Stimulated activated naive CD8-positive, alpha-beta T cell treated with anti-CD3 and anti-CD28 coated beads, Interleukin-15, Interleukin-2, amounts not matched to agents 100 ng/mL and 50 ng/mL, for 24 hours (primary cell): Measurements from ENCODE around the gene C16orf86.

Source experiments
- H3K27ac Mint-ChIP-seq: one replicate; pipeline ENCODE4 v1.8.0; 2021; ENCODE audit warnings: mild to moderate bottlenecking, mixed read lengths
- H3K27me3 Mint-ChIP-seq: one replicate; pipeline ENCODE4 v1.8.0; 2021; ENCODE audit warnings: mixed read lengths
- H3K36me3 Mint-ChIP-seq: one replicate; pipeline ENCODE4 v1.8.0; 2021; ENCODE audit warnings: low read depth, mixed read lengths
- H3K4me1 Mint-ChIP-seq: one replicate; pipeline ENCODE4 v1.8.0; 2021; ENCODE audit warnings: low read depth, mixed read lengths
- H3K4me3 Mint-ChIP-seq: one replicate; pipeline ENCODE4 v1.8.0; 2021; ENCODE audit warnings: mild to moderate bottlenecking, mixed read lengths
- H3K9me3 Mint-ChIP-seq: one replicate; pipeline ENCODE4 v1.8.0; 2021; ENCODE audit warnings: mixed read lengths

The C16orf86 gene

GRCh38 chr16:67713647-67714273, 47.1 kb downstream of the C16orf86 start:
- no peaks in the 10 kb centered on the region for H3K9me3 Mint-ChIP-seq
- H3K4me3 Mint-ChIP-seq: no peak overlapping the region
- no peaks in the 10 kb centered on the region for H3K27me3 Mint-ChIP-seq
- H3K4me1 Mint-ChIP-seq: peaks cover 17% of the 10 kb centered on the region
- H3K27ac Mint-ChIP-seq: no peak overlapping the region
- H3K36me3 Mint-ChIP-seq: peaks cover 24% of the 10 kb centered on the region

- Mint-ChIP-seq H3K27ac (no peak overlapping the region), H3K36me3 (peaks cover 24% of the 10 kb centered on the region), H3K4me1 (peaks cover 18% of the 10 kb centered on the region)
Measured at GRCh38 chr16:67714522-67714921, 47.9 kb downstream of the C16orf86 start.

GRCh38 chr16:67716097-67716496, 49.5 kb downstream of the C16orf86 start:
- peaks cover 24% of the 10 kb centered on the region for H3K36me3 Mint-ChIP-seq
- peaks cover 33% of the 10 kb centered on the region for H3K4me1 Mint-ChIP-seq
- no peak overlapping the region for H3K27ac Mint-ChIP-seq
- no peaks in the 10 kb centered on the region for H3K27me3 Mint-ChIP-seq
- no peak overlapping the region for H3K4me3 Mint-ChIP-seq
- H3K9me3 Mint-ChIP-seq: no peaks in the 10 kb centered on the region

More at GRCh38 chr16:67714522-67714921, 47.9 kb downstream of the C16orf86 start:
- H3K9me3 Mint-ChIP-seq: no peaks in the 10 kb centered on the region
- H3K27me3 Mint-ChIP-seq: no peaks in the 10 kb centered on the region
- no peak overlapping the region for H3K4me3 Mint-ChIP-seq
